Omental fat pad (tissue), 4 donors: ENCODE data around the gene SEMA3E. TPM values are rescaled to one million over a fixed set of nuclear protein-coding genes. Genes with fewer than 3 reads are reported as not detected.
"Not testable (repeated sequence)": the region's sequence is repeated elsewhere in the genome, so short reads cannot be mapped to it uniquely, and the experiment has no call there.

Experiments
- ATAC-seq: fragments of 150-250 bp; one replicate; pipeline ENCODE4 v1.9.1; 2016; ENCODE audit warnings: mild to moderate bottlenecking, moderate library complexity; ENCODE audit not compliant: low FRiP score
- DNase-seq: peaks from one replicate; pipeline ENCODE4 v3.0.0-alpha.2; 2019; ENCODE audit warnings: low spot score
- total RNA-seq, 4 donors: library from RNA; depleted of rRNA; stranded (reverse); fragments of >200 nt; gene quantifications; one replicate each; pipeline ENCODE4 v1.1.0, GENCODE V29; 2016
- TF ChIP-seq, protein P1 (sequence below), 3 donors: fragments of 450-650 bp; IDR thresholded peaks; one replicate each; pipeline ENCODE4 v1.5.1; 2016 to 2017; ENCODE audit warnings: antibody characterized with exemption in 3 of 3, mild to moderate bottlenecking in 3 of 3, moderate library complexity in 2 of 3

Gene SEMA3E
- total RNA-seq, 4 donors from 2014 or later, result 1.2 to 6.3 (median 1.4) TPM

- TF ChIP-seq, protein P1, sequence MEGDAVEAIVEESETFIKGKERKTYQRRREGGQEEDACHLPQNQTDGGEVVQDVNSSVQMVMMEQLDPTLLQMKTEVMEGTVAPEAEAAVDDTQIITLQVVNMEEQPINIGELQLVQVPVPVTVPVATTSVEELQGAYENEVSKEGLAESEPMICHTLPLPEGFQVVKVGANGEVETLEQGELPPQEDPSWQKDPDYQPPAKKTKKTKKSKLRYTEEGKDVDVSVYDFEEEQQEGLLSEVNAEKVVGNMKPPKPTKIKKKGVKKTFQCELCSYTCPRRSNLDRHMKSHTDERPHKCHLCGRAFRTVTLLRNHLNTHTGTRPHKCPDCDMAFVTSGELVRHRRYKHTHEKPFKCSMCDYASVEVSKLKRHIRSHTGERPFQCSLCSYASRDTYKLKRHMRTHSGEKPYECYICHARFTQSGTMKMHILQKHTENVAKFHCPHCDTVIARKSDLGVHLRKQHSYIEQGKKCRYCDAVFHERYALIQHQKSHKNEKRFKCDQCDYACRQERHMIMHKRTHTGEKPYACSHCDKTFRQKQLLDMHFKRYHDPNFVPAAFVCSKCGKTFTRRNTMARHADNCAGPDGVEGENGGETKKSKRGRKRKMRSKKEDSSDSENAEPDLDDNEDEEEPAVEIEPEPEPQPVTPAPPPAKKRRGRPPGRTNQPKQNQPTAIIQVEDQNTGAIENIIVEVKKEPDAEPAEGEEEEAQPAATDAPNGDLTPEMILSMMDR (IDR thresholded peaks at IDR 0.05), result no peak
- no peak for ATAC-seq
- DNase-seq, result no peak
Measured at GRCh38 chr7:83469076-83469475, 179.9 kb downstream of the SEMA3E start.

- TF ChIP-seq, protein P1 (IDR thresholded peaks at IDR 0.05), result no peak
- DNase-seq (peak; percentile 76), ATAC-seq (peak; percentile 96)
Measured at GRCh38 chr7:83468251-83468739, 180.6 kb downstream of the SEMA3E start.

DNA sequence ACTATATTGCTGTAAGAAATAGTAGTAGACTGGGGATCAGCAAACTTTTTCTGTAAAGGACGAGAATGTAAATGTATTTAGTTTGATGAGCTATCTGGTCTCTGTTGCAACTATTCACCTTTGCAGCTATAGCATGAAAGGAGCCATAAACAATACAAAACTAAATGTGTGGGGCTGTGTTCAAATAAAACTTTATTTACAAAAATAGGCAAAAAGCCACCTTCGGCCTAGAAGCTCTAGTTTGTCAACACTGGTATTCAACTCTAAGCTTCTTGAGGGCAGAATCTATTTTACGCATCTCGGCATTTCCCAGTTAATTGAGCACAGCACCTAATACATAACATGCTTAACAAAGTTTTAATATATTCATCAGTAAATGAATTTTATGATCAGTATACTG is 181.4 kb downstream of the SEMA3E start:
- TF ChIP-seq, protein P1 (IDR thresholded peaks at IDR 0.05), result no peak
- no peak for ATAC-seq
- no peak for DNase-seq

DNA sequence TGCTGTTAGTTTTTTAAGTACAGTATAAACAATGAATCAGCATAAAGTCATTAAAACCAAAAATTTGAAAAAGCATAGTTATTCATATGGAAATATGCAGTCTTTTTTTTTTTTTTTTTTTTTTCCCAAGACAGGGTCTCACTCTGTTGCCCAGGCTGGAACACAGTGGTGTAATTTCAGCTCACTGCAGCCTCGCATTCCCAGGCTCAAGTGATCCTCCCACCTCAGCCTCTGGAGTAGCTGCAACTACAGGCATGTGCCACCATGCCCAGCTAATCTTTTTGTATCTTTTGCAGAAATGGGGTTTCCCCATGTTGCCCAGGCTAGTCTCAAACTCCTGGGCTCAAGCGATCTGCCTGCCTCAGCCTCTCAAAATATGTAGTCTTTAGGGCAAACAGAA is 182.0 kb downstream of the SEMA3E start:
- DNase-seq, result no peak
- TF ChIP-seq, protein P1 (IDR thresholded peaks at IDR 0.05), result no peak

GRCh38 chr7:83466187-83466923 is 182.6 kb downstream of the SEMA3E start:
- DNase-seq, result no peak
- ATAC-seq, result no peak
- TF ChIP-seq, protein P1 (IDR thresholded peaks at IDR 0.05), result no peak

More for the DNA sequence above, 182.0 kb downstream of the SEMA3E start:
- ATAC-seq, result no peak

DNA sequence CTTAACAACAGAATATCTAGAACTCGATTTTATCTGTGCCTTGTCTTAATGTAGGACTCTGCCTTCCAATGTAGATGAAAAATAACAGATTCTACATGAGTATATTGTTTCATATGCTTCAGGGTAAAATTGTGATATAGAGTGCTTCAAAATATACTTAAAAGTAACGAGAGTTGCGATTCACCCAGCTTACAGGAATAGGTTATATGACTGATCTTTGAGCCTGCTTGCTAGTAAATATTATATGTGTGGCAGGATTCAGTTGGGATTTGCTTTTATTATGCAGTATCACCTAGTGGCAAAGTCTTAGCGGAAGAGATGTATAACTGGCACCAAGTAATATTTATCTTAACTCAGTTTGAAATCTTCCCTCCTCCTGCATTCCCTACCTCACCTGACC is 183.3 kb downstream of the SEMA3E start:
- DNase-seq (no peak), ATAC-seq (no peak)
- TF ChIP-seq, protein P1 (IDR thresholded peaks at IDR 0.05), result no peak

DNA sequence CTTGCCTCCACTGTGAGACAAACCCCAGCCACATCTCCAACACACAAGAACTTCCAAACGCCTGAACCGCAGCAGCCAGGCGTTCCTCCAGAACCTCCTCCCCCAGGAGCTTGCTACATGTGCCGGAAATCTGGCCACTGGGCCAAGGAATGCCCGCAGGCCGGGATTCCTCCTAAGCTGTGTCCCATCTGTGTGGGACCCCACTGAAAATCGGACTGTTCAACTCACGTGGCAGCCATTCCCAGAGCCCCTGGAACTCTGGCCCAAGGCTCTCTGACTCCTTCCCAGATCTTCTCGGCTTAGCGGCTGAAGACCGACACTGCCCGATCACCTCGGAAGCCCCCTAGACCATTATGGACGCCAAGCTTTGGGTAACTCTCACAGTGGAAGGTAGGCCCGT is 187.1 kb downstream of the SEMA3E start:
- not testable (repeated sequence) for ATAC-seq, DNase-seq

- not testable (repeated sequence) for ATAC-seq, DNase-seq
Measured at GRCh38 chr7:83459930-83460653, 188.8 kb downstream of the SEMA3E start.

DNA sequence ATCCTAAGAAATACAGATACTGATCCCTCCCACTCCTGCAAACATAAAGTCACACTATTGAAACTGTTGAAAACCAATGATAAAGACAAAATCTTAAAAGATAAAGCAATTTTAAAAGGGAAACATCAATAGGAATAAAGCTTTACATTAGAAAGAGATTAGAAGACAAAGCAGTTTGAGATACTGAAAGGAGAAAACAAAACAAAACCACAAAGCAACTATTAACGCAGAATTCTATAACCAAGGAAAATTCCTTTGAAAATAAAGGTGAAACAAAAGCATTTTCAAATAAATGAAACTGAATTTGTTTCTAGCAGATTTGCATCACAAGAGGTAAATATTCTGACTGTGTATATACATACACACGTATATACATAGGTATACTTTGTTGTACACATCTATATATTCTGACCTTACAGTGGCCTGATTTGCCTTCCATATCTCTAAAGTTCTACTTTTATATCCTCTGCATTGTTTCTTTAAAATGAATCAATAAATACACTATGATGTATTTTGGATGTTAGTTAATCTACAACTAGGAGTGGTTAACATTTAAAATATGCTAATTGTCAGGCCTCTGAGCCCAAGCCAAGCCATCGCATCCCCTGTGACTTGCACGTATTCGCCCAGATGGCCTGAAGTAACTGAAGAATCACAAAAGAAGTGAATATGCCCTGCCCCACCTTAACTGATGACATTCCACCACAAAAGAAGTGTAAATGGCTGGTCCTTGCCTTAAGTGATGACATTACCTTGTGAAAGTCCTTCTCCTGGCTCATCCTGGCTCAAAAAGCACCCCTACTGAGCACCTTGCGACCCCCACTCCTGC is 189.6 kb downstream of the SEMA3E start:
- DNase-seq, ATAC-seq: not testable (repeated sequence)
